HG02840 (cell line): ENCODE data around the gene NDUFS8.

Experiments used
- ATAC-seq: cut with Tn5 transposase; IDR thresholded peaks from one replicate; pipeline ENCODE4 v1.9.1; 2021; ENCODE audit warnings: mild to moderate bottlenecking, moderate library complexity, moderate number of reproducible peaks; ENCODE audit not compliant: unreplicated experiment, low FRiP score

NDUFS8 gene

DNA sequence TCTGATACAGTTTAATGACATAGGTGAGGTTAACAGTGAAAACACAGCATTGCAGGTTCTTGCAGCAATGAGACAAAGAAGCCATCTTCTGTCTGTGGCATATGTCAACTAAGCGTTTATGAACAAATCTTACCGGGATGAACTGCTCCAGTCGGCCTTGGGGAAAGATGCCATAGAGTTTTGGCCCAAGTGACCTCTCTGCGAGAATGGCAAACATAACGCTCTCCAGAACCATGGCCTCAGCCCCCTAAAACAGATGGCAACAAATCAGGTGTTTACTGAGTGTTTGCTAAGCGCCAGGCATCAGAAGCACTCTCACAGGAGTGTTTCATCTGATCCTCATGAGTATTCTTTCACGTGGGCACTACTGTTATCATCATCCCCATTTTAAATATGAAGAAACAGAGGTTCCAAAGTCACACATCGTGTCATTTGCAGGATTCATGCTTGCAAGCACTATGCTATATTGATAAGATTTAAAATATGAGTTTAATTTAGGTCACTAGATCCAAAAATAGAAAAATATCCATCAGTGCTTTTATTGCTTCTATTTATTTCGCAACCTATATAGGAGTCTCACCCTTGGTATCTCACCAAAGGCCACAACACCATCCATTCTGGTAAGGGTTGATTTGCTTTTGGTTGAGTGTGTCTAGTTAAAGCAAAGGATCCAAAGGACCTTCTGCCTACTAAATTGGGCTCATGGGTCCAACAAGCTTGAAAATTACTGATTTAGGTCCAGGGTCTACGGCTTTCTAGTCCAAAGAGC is 44.3 kb downstream of the NDUFS8 start:
- no peak for ATAC-seq

DNA sequence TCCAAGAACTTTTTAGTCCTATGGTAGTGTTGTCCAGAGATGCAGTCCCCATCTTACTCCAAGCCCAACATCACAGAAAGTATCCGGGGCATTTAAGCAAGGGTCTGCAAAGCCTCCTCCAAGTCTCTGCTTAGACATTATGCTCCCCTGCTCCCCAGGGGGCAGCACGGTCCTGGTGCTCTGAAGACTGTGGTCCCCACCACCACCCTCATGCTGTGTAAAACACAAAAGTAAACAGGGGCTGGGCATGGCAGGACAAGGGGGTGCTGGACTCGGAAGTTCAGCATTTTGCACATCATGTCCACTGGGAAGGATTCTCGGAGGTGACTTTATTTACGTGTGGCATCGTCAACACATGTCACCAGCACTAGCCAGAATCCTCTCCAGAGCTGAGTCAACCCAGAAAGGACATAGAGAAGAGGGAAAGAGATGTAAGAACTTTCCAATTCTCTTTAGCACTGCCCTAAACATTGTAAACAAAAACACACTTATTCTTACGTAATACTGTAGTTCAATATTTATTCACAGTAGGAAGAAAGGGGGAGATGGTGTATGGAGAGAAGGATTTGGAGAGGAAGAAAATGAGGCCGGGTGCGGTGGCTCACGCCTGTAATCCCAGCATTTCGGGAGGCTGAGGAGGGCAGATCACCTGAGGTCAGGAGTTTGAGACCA is 46.0 kb downstream of the NDUFS8 start:
- ATAC-seq = no peak

DNA sequence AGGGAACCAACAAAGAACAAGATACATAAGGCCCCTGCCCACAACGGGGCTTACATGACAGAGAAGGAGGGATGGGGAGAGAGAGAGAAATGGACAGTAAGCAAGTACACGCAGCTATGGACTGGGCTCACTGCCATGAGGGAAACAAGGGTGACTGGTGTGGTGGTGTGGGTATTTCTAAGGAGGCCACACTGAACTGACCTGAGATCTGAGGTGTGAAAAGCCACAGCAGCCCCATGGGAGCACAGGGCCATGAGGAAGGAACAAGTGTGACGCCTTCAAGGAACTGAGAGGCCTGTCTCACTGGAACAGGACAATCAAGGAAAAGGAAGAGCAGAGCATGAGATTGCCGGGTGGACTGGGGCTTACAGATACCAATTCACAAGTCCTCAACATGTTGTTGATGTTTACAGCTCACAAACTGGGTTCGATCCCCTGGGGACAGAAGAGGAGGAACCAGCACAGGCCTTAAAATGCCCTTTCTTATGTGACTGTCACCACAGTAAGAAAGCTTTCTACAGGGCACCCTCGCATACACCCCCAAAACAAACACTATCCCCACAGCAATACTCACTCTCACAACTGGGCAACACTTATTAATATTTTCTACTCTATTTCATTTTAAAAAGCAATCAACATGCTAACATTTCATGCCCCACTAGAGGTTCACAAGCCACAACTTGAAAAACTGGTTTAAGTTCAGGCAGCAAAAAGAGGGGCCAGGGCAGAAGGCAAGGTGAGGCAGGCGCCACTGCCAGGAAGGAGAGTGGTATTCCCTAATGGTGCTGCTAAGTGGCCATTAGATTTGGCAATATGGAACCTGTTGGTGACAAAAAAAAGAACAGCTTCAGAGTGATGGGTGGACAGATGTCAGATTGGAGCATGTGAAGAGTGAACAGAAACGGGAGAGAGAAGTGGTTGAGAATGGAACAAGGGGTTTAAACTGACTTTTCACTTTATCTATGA is 47.4 kb downstream of the NDUFS8 start:
- ATAC-seq = no peak

DNA sequence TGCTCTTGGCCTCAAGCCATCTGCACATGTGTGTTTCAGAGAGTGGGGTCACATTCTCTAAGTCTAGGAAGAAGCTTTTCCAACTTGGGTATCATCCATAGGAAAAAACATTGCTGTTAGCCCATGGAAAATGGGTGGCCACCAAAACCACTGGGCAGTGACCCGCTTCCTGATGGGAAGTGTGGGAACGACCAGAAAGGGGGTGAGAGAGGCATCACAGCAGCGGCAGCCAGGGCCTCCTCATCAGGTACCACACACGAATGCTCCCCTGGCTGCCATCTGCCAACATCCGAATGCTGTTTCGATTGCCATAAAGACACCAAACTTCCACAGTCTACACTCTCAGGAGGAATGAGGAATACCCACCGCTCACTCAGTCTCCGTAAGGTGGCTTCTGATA is 50.4 kb downstream of the NDUFS8 start:
- no peak for ATAC-seq

DNA sequence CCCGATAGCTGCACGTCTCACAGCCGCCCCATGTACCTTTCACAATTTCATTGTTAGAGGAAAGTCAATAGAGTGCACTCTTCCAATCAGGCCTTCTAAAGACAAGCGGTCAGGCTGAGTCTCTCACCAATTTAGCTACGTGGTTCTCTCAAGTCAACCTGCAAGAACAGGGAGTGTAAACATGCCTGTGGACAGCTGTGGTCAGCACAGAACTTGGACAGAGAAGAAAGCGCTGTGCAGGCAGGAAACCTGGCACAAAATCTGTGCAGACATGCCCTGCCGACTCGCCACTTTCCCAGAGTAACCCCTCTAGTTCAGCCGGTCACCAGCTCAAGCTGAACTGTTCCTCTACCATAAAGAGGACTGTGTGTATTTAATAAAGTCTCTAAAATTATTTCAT is 51.2 kb downstream of the NDUFS8 start:
- ATAC-seq = no peak

DNA sequence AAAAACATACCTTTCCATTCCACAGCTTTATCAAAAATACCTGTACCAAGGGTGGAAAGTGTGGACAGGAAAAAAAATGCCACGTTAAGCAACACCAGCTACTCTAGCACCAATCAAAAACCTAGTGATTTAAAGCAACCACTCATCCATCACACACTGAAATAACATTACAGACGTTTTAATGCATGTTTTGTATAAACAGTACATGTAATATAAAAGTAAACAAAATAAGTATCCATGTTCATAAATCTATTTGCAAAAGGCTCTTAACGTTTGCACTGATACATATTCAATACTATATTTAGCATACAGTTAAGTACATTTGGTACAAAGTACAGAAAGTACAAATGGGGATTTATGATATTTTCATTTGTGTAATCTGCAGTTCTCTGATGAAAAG is 52.0 kb downstream of the NDUFS8 start:
- ATAC-seq = no peak

DNA sequence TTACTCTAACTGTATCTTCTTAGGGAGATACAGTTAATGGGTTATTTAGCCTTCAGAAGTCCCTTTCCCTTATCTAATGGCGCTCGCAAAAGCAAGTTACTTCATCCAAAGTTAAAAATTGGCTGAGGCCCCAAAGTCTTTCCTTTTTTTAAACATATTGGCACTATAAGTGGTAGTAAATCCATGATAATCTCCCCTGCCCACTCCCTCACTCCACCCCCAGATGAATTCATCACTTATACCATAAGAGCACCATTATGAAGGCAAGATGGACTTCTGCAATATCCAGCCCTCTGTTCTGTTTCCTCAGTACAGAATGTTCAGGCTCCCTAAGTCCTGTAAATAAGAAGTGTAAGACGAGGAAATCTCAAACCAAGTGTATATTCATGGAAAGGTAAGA is 53.0 kb downstream of the NDUFS8 start:
- no peak for ATAC-seq
